H9 (cell line): Measurements from ENCODE around the gene CACNA1G. TPM values are rescaled to one million over a fixed set of nuclear protein-coding genes. Genes with fewer than 3 reads are reported as not detected.

Experiments used
- DNase-seq: peaks from one replicate; pipeline ENCODE4 v3.0.0-alpha.2; 2017
- H2AFZ ChIP-seq: one replicate; pipeline ENCODE4 v1.6.1; 2013; ENCODE audit warnings: mild to moderate bottlenecking, low read length, control low read depth, moderate library complexity
- H2AK5ac ChIP-seq: 2 replicates; pipeline ENCODE4 v1.6.1; 2013; ENCODE audit warnings: low read length, control low read depth, mixed read lengths; ENCODE audit not compliant: insufficient read length
- H2BK120ac ChIP-seq: one replicate; pipeline ENCODE4 v1.6.1; 2013; ENCODE audit warnings: low read depth, mild to moderate bottlenecking, low read length, control low read depth, inconsistent platforms; ENCODE audit not compliant: poor library complexity, severe bottlenecking
- H2BK12ac ChIP-seq: 2 replicates; pipeline ENCODE4 v1.6.1; 2013; ENCODE audit warnings: low read length, control low read depth, mixed read lengths, low read depth; ENCODE audit not compliant: insufficient read length
- H2BK15ac ChIP-seq: 2 replicates; pipeline ENCODE4 v1.6.1; 2013; ENCODE audit warnings: low read depth, low read length, control low read depth
- H2BK20ac ChIP-seq: one replicate; pipeline ENCODE4 v1.6.1; 2013; ENCODE audit warnings: low read depth, mild to moderate bottlenecking, low read length, control low read depth, inconsistent platforms; ENCODE audit not compliant: poor library complexity, severe bottlenecking
- H2BK5ac ChIP-seq: 2 replicates; pipeline ENCODE4 v1.6.1; 2013; ENCODE audit warnings: low read length, control low read depth, mixed read lengths; ENCODE audit not compliant: insufficient read length
- H3K14ac ChIP-seq: 2 replicates; pipeline ENCODE4 v1.6.1; 2013; ENCODE audit warnings: low read length, control low read depth; ENCODE audit not compliant: insufficient read depth
- H3K18ac ChIP-seq: 2 replicates; pipeline ENCODE4 v1.6.1; 2013; ENCODE audit warnings: low read depth, mild to moderate bottlenecking, mixed read lengths, low read length, control low read depth; ENCODE audit not compliant: insufficient read length
- H3K23ac ChIP-seq: 2 replicates; pipeline ENCODE4 v1.6.1; 2013; ENCODE audit warnings: low read length, control low read depth, mixed read lengths, low read depth; ENCODE audit not compliant: insufficient read length
- H3K23me2 ChIP-seq: 2 replicates; pipeline ENCODE4 v1.6.1; 2013; ENCODE audit warnings: low read depth, mild to moderate bottlenecking, mixed read lengths, low read length, control low read depth; ENCODE audit not compliant: insufficient read length, poor library complexity, severe bottlenecking
- H3K27ac ChIP-seq: 2 replicates; pipeline ENCODE4 v1.5.1; 2013; ENCODE audit warnings: low read length, control low read depth, mixed read lengths, low read depth; ENCODE audit not compliant: insufficient read length
- H3K27me3 ChIP-seq: 2 replicates; pipeline ENCODE4 v1.6.1; 2013; ENCODE audit warnings: low read length, control low read depth, inconsistent platforms; ENCODE audit not compliant: insufficient read depth
- H3K4ac ChIP-seq: 2 replicates; pipeline ENCODE4 v1.6.1; 2013; ENCODE audit warnings: low read depth, mild to moderate bottlenecking, control low read depth, inconsistent platforms, low read length, moderate library complexity
- H3K4me1 ChIP-seq: 2 replicates; pipeline ENCODE4 v1.6.1; 2013; ENCODE audit warnings: low read length, control low read depth, inconsistent platforms; ENCODE audit not compliant: insufficient read depth
- H3K4me2 ChIP-seq: 2 replicates; pipeline ENCODE4 v1.6.1; 2013; ENCODE audit warnings: low read length, control low read depth, mixed read lengths; ENCODE audit not compliant: insufficient read length, insufficient read depth
- H3K56ac ChIP-seq: 2 replicates; pipeline ENCODE4 v1.6.1; 2013; ENCODE audit warnings: low read depth, mild to moderate bottlenecking, mixed read lengths, low read length, control low read depth; ENCODE audit not compliant: insufficient read length
- H3K79me1 ChIP-seq: 2 replicates; pipeline ENCODE4 v1.6.1; 2013; ENCODE audit warnings: low read depth, mild to moderate bottlenecking, moderate library complexity, low read length, control low read depth, inconsistent platforms; ENCODE audit not compliant: insufficient read depth, poor library complexity, severe bottlenecking
- H3K79me2 ChIP-seq: 2 replicates; pipeline ENCODE4 v1.6.1; 2013; ENCODE audit warnings: low read length, control low read depth, inconsistent platforms; ENCODE audit not compliant: insufficient read depth
- H3K9ac ChIP-seq: 2 replicates; pipeline ENCODE4 v1.6.1; 2013; ENCODE audit warnings: low read length, control low read depth, mixed read lengths; ENCODE audit not compliant: insufficient read length; ENCODE audit errors: extremely low read depth
- H3K9me3 ChIP-seq: one replicate; pipeline ENCODE4 v1.6.1; 2013; ENCODE audit warnings: low read depth, low read length, inconsistent platforms; ENCODE audit not compliant: control insufficient read depth
- H3T11ph ChIP-seq: one replicate; pipeline ENCODE4 v1.6.1; 2013; ENCODE audit warnings: mild to moderate bottlenecking, low read length, control low read depth, inconsistent platforms
- H4K20me1 ChIP-seq: one replicate; pipeline ENCODE4 v1.6.1; 2013; ENCODE audit not compliant: control insufficient read depth, insufficient read length, insufficient read depth
- H4K5ac ChIP-seq: 2 replicates; pipeline ENCODE4 v1.6.1; 2013; ENCODE audit warnings: low read depth, mild to moderate bottlenecking, mixed read lengths, low read length, control low read depth; ENCODE audit not compliant: insufficient read length
- H4K8ac ChIP-seq: replicated peaks from 2 replicates; pipeline ENCODE4 v1.6.1; 2013; ENCODE audit warnings: low read length, control low read depth, mixed read lengths, low read depth; ENCODE audit not compliant: insufficient read length
- H4K91ac ChIP-seq: 2 replicates; pipeline ENCODE4 v1.6.1; 2013; ENCODE audit warnings: low read depth, mild to moderate bottlenecking, moderate library complexity, mixed read lengths, low read length, control low read depth; ENCODE audit not compliant: insufficient read length
- H3K27ac Mint-ChIP-seq, 3 experiments: 2 replicates in 2 of 3; 3 replicates in 1 of 3; pipeline ENCODE4 v1.8.0; 2020 to 2021; ENCODE audit warnings: mixed read lengths in 3 of 3, mild to moderate bottlenecking in 1 of 3, moderate library complexity in 1 of 3
- H3K27me3 Mint-ChIP-seq: 2 replicates; pipeline ENCODE4 v1.8.0; 2021; ENCODE audit warnings: low read depth, mild to moderate bottlenecking, moderate library complexity, mixed read lengths
- H3K36me3 Mint-ChIP-seq, 3 experiments: 2 replicates in 2 of 3; 3 replicates in 1 of 3; pipeline ENCODE4 v1.8.0; 2020 to 2021; ENCODE audit warnings: low read depth in 3 of 3, mixed read lengths in 3 of 3; ENCODE audit not compliant: insufficient read depth in 1 of 3
- H3K4me1 Mint-ChIP-seq, 2 experiments: 2 replicates each; pipeline ENCODE4 v1.8.0; 2020; ENCODE audit warnings: mixed read lengths in 2 of 2
- H3K4me3 Mint-ChIP-seq, 2 experiments: 2 replicates in 1 of 2; 3 replicates in 1 of 2; pipeline ENCODE4 v1.8.0; 2020 to 2021; ENCODE audit warnings: mild to moderate bottlenecking in 2 of 2, mixed read lengths in 2 of 2, moderate library complexity in 1 of 2
- H3K9me3 Mint-ChIP-seq, 2 experiments: 2 replicates in 1 of 2; 3 replicates in 1 of 2; pipeline ENCODE4 v1.8.0; 2020; ENCODE audit warnings: mild to moderate bottlenecking in 2 of 2, mixed read lengths in 2 of 2, moderate library complexity in 1 of 2
- WGBS: extraction: QIAGEN DNeasy Blood & Tissue Kit; methylation state at CpG from one replicate; pipeline ENCODE4 v1.1.7; 2013; ENCODE audit warnings: missing lambda C conversion rate, low lambda C conversion rate, mixed read lengths; ENCODE audit not compliant: insufficient read length; ENCODE audit errors: extremely low coverage; 5-methylcytosine and 5-hydroxymethylcytosine counted together
- total RNA-seq: library from RNA; stranded (reverse); gene quantifications from 2 replicates; pipeline ENCODE4 v1.2.1, GENCODE V29; 2021
- TF ChIP-seq, protein P1 (sequence below): fragments of 200-600 bp; sonication (generic); conservative IDR thresholded peaks from 3 replicates; pipeline ENCODE4 v1.8.0; 2021; ENCODE audit warnings: antibody characterized with exemption, mild to moderate bottlenecking

Gene CACNA1G
- total RNA-seq, 1 experiment from 2014 or later, result 1.5 TPM

GRCh38 chr17:50627036-50627781 is 66.7 kb downstream of the CACNA1G start:
- peaks cover 25% of the 10 kb centered on the region for H3K27me3 Mint-ChIP-seq
- WGBS, result no CpG with 5 or more reads among the region's 17 CpGs
- H3K23ac ChIP-seq, result no peak overlapping the region
- no peaks in the 10 kb centered on the region for H3K79me1 ChIP-seq
- H3K18ac ChIP-seq, result no peak overlapping the region
- H3K4ac ChIP-seq, result no peak overlapping the region
- H3K4me1 Mint-ChIP-seq, result peaks cover 33 to 54% of the 10 kb centered on the region in 2 experiments
- no peak overlapping the region for H3K14ac ChIP-seq
- H2BK5ac ChIP-seq, result no peak overlapping the region
- no peak overlapping the region for H3K9ac ChIP-seq
- no peaks in the 10 kb centered on the region for H3K9me3 Mint-ChIP-seq
- no peak overlapping the region for H3K27ac ChIP-seq
- H4K5ac ChIP-seq, result no peak overlapping the region
- no peak overlapping the region for H3K4me2 ChIP-seq
- H2BK15ac ChIP-seq, result no peak overlapping the region
- H2AFZ ChIP-seq, result no peak overlapping the region
- H3K79me2 ChIP-seq, result no peaks in the 10 kb centered on the region
- H3K56ac ChIP-seq, result no peak overlapping the region
- TF ChIP-seq, protein P1, sequence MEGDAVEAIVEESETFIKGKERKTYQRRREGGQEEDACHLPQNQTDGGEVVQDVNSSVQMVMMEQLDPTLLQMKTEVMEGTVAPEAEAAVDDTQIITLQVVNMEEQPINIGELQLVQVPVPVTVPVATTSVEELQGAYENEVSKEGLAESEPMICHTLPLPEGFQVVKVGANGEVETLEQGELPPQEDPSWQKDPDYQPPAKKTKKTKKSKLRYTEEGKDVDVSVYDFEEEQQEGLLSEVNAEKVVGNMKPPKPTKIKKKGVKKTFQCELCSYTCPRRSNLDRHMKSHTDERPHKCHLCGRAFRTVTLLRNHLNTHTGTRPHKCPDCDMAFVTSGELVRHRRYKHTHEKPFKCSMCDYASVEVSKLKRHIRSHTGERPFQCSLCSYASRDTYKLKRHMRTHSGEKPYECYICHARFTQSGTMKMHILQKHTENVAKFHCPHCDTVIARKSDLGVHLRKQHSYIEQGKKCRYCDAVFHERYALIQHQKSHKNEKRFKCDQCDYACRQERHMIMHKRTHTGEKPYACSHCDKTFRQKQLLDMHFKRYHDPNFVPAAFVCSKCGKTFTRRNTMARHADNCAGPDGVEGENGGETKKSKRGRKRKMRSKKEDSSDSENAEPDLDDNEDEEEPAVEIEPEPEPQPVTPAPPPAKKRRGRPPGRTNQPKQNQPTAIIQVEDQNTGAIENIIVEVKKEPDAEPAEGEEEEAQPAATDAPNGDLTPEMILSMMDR, result no peak
- no peak overlapping the region for H2AK5ac ChIP-seq
- no peaks in the 10 kb centered on the region for H3K4me1 ChIP-seq
- no peaks in the 10 kb centered on the region for H3K36me3 Mint-ChIP-seq
- no peak overlapping the region for H2BK12ac ChIP-seq
- H4K20me1 ChIP-seq, result no peaks in the 10 kb centered on the region
- no peak overlapping the region for H4K91ac ChIP-seq
- H2BK20ac ChIP-seq, result no peak overlapping the region
- no peak overlapping the region for H3K27ac Mint-ChIP-seq
- no peak overlapping the region for H3K4me3 Mint-ChIP-seq
- no peak overlapping the region for H3T11ph ChIP-seq
- DNase-seq, result no peak
- no peaks in the 10 kb centered on the region for H3K23me2 ChIP-seq
- H4K8ac ChIP-seq, result no peak overlapping the region
- no peaks in the 10 kb centered on the region for H3K27me3 ChIP-seq
- H2BK120ac ChIP-seq, result no peak overlapping the region
- H3K9me3 ChIP-seq, result no peaks in the 10 kb centered on the region
